A673 (cell line): ENCODE measurements around the gene SEMA5A. TPM values are rescaled to one million over a fixed set of nuclear protein-coding genes. Genes with fewer than 3 reads are reported as not detected.

Source experiments
- BruUV-seq: library from RNA; stranded (reverse); fragments of 400-500 nt; replicated peaks from 2 replicates; lab custom pipeline; 2021; lab: Mats Ljungman, UMichigan
- CTCF ChIA-PET: fragments of 300-600 bp; sonication (Branson Sonifier 250); formaldehyde crosslinking; loops from one replicate; lab custom pipeline; 2022; ENCODE audit warnings: antibody characterized with exemption; lab: Charles Lee
- POLR2A ChIA-PET: fragments of 300-600 bp; sonication (Branson Sonifier 250); formaldehyde crosslinking; loops from one replicate; lab custom pipeline; 2022; ENCODE audit warnings: antibody characterized with exemption; ENCODE audit not compliant: low non-redundant PET; lab: Charles Lee
- DNase-seq: peaks from one replicate; pipeline ENCODE4 v3.0.0-alpha.2; 2015; ENCODE audit warnings: low spot score
- H3K27ac ChIP-seq: fragments of 200-600 bp; sonication (generic); 2 replicates; pipeline ENCODE4 v1.5.1; 2016; ENCODE audit warnings: mixed run types, low read depth, mild to moderate bottlenecking, mixed read lengths, antibody characterized with exemption, low read length; ENCODE audit not compliant: poor library complexity, severe bottlenecking
- H3K27me3 ChIP-seq: fragments of 200-600 bp; sonication (generic); replicated peaks from 2 replicates; pipeline ENCODE4 v1.6.1; 2017; ENCODE audit warnings: mixed run types, low read depth, mild to moderate bottlenecking, mixed read lengths, antibody characterized with exemption, low read length; ENCODE audit not compliant: insufficient read depth, poor library complexity
- H3K36me3 ChIP-seq: fragments of 200-600 bp; sonication (generic); 2 replicates; pipeline ENCODE4 v1.6.1; 2016; ENCODE audit warnings: mixed run types, mild to moderate bottlenecking, mixed read lengths, antibody characterized with exemption, low read length; ENCODE audit not compliant: insufficient read depth, poor library complexity, severe bottlenecking
- H3K4me1 ChIP-seq: fragments of 200-600 bp; sonication (generic); 2 replicates; pipeline ENCODE4 v1.6.1; 2017; ENCODE audit warnings: mixed run types, mild to moderate bottlenecking, mixed read lengths, antibody characterized with exemption, low read length; ENCODE audit not compliant: insufficient read depth, poor library complexity, severe bottlenecking
- H3K4me3 ChIP-seq: fragments of 200-600 bp; sonication (generic); 2 replicates; pipeline ENCODE4 v1.5.1; 2016; ENCODE audit warnings: low read depth, mixed run types, mild to moderate bottlenecking, mixed read lengths, low read length; ENCODE audit not compliant: poor library complexity, severe bottlenecking
- H3K9me3 ChIP-seq: fragments of 200-600 bp; sonication (generic); 2 replicates; pipeline ENCODE4 v1.6.1; 2016; ENCODE audit warnings: mixed run types, low read depth, mild to moderate bottlenecking, mixed read lengths, antibody characterized with exemption, low read length; ENCODE audit not compliant: poor library complexity, severe bottlenecking
- EZH2 ChIP-seq: fragments of 200-600 bp; sonication (generic); IDR thresholded peaks from 2 replicates; pipeline ENCODE4 v1.6.1; 2017; ENCODE audit warnings: borderline replicate concordance, low read depth, mild to moderate bottlenecking, mixed read lengths, antibody characterized with exemption, low read length; ENCODE audit not compliant: poor library complexity, severe bottlenecking
- intact Hi-C: fragments of 100-400 bp; cut with micrococcal nuclease; formaldehyde crosslinking; loops from one replicate; pipeline ENCODE4 v1.10.0; 2022; ENCODE audit not compliant: unreplicated experiment
- total RNA-seq: library from RNA; stranded (reverse); gene quantifications from 2 replicates; pipeline ENCODE4 v1.2.3, GENCODE V29; 2021
- TF ChIP-seq, protein P1 (sequence below): fragments of 300-800, 200-600 bp; sonication (generic); conservative IDR thresholded peaks from 2 replicates; pipeline ENCODE4 v1.5.1; 2017; ENCODE audit warnings: low read depth, mild to moderate bottlenecking, antibody characterized with exemption, low read length, moderate library complexity, mixed read lengths

SEMA5A gene
- total RNA-seq, 1 experiment from 2014 or later: 0.17 TPM

DNA sequence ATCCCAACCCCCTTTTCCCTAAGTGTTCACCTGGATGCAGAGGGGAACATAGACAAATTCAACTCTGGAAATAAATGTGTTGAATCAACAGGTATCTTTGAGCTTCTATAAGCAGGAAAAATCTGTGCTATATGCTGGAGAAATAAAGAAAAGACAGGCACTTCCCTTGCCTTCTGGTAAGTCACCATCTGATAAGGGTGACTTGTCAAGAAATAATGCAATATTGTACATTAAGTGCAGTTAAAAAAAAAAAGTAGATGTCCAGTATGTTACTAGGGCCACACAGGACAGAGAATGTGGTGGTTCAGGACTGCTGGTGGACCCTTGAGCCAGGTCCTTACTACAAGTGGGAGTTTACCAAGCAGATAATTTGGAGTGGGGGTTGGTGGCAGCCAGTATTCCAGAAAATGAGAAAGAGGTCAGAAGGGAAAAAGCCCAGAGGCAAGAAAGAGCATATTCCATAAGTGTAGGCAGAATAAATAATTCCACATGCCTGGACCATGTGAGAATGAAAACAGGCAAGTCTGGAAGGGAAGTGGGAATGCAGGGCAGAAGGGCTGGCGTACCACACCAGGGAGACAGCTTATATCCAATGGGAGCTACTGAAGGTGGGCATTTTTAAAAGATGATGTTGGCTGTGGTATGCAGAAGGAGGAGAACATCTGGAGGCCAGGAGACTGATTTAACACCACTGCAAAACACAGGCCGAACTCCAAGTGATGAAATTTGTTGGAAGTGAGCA, 209.9 kb downstream of the SEMA5A start:
- ChIA-PET CTCF (no interaction called here), POLR2A (no interaction called here)
- no peaks in the 10 kb centered on the region for H3K36me3 ChIP-seq
- no TSS peak for BruUV-seq
- no peak for TF ChIP-seq EZH2
- TF ChIP-seq, protein P1, sequence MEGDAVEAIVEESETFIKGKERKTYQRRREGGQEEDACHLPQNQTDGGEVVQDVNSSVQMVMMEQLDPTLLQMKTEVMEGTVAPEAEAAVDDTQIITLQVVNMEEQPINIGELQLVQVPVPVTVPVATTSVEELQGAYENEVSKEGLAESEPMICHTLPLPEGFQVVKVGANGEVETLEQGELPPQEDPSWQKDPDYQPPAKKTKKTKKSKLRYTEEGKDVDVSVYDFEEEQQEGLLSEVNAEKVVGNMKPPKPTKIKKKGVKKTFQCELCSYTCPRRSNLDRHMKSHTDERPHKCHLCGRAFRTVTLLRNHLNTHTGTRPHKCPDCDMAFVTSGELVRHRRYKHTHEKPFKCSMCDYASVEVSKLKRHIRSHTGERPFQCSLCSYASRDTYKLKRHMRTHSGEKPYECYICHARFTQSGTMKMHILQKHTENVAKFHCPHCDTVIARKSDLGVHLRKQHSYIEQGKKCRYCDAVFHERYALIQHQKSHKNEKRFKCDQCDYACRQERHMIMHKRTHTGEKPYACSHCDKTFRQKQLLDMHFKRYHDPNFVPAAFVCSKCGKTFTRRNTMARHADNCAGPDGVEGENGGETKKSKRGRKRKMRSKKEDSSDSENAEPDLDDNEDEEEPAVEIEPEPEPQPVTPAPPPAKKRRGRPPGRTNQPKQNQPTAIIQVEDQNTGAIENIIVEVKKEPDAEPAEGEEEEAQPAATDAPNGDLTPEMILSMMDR: no peak
- H3K27me3 ChIP-seq: no peaks in the 10 kb centered on the region
- DNase-seq: no peak
- intact Hi-C loops: no loop called here
- H3K9me3 ChIP-seq: no peaks in the 10 kb centered on the region
- no peaks in the 10 kb centered on the region for H3K4me1 ChIP-seq
- H3K27ac ChIP-seq: no peak overlapping the region
- H3K4me3 ChIP-seq: no peak overlapping the region

DNA sequence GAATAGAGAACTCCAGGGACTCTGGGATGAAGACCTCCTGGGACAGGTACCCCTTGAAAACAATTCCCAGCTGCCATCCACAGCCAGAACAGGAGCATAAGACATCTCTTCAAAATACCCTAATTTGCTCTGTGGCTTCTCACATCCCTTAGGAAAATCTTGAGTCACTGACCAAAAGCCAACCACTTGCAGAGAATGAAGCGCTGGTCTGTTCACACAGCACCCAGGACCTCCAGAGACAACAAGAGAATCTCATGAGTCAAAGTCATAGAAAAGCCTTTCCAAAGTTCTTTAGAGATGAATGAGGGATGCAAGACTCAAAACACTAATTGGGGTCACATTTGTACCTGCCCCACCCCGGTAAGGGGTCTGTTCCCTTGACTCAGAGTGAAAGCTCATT, 210.6 kb downstream of the SEMA5A start:
- TF ChIP-seq EZH2: no peak
- TF ChIP-seq, protein P1: no peak
- no TSS peak for BruUV-seq
- ChIA-PET CTCF (no interaction called here), POLR2A (no interaction called here)
- no peaks in the 10 kb centered on the region for H3K36me3 ChIP-seq
- intact Hi-C loops: no loop called here
- DNase-seq: no peak
- no peaks in the 10 kb centered on the region for H3K27me3 ChIP-seq
- no peak overlapping the region for H3K4me3 ChIP-seq
- H3K9me3 ChIP-seq: no peaks in the 10 kb centered on the region
- no peak overlapping the region for H3K27ac ChIP-seq
- no peaks in the 10 kb centered on the region for H3K4me1 ChIP-seq

DNA sequence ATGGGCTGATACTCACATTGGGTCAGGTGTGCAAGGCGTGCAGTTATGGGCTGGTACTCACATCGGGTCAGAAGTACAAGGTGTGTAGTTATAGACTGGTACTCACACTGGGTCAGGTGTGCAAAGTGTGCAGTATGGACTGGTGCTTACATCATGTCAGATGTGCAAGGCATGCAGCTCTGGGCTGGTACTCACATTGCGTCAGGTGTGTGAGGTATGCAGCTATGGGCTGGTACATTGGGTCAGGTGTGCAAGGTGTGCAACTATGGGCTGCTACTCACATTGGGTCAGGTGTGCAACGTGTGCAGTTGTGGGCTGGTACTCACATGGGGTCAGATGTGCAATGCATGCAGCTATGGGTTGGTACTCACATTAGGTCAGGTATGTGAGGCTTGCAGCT, 213.8 kb downstream of the SEMA5A start:
- H3K36me3 ChIP-seq: no peaks in the 10 kb centered on the region
- no peaks in the 10 kb centered on the region for H3K27me3 ChIP-seq
- no peaks in the 10 kb centered on the region for H3K4me1 ChIP-seq
- BruUV-seq: no TSS peak
- H3K4me3 ChIP-seq: no peak overlapping the region
- CTCF ChIA-PET: no interaction called here
- TF ChIP-seq, protein P1: no peak
- no peak for TF ChIP-seq EZH2
- DNase-seq: no peak
- no peak overlapping the region for H3K27ac ChIP-seq
- no peaks in the 10 kb centered on the region for H3K9me3 ChIP-seq
- POLR2A ChIA-PET: no interaction called here
- intact Hi-C loops: no loop called here
